ENCODE measurements around the gene DNER.
"Not testable (repeated sequence)": the region's sequence is repeated elsewhere in the genome, so short reads cannot be mapped to it uniquely, and the experiment has no call there.

DNER gene

GRCh38 chr2:229339171-229339570 is 375.2 kb downstream of the DNER start:
- not testable (repeated sequence) for DNase-seq (ENCODE audit: low read depth)

GRCh38 chr2:229335877-229336346 is 378.4 kb downstream of the DNER start:
- DNase-seq (ENCODE audit: low read depth) = no peak

GRCh38 chr2:229335330-229335729 is 379.0 kb downstream of the DNER start:
- no peak for DNase-seq (ENCODE audit: low read depth)

GRCh38 chr2:229330952-229331351 is 383.4 kb downstream of the DNER start:
- no peak for DNase-seq (ENCODE audit: low read depth)

- DNase-seq (ENCODE audit: low read depth) = no peak
Observed at GRCh38 chr2:229319558-229319957, 394.8 kb downstream of the DNER start.

- no peak for DNase-seq (ENCODE audit: low read depth)
Observed at GRCh38 chr2:229314117-229314516, 400.2 kb downstream of the DNER start.

GRCh38 chr2:229313591-229313990 is 400.8 kb downstream of the DNER start:
- DNase-seq (ENCODE audit: low read depth) = no peak
